ENCODE results near the gene PIKFYVE.
"Not testable (repeated sequence)": the region's sequence is repeated elsewhere in the genome, so short reads cannot be mapped to it uniquely, and the experiment has no call there.

Gene PIKFYVE

GRCh38 chr2:208306291-208306690, 40.2 kb downstream of the PIKFYVE start:
- no peak for DNase-seq

DNA sequence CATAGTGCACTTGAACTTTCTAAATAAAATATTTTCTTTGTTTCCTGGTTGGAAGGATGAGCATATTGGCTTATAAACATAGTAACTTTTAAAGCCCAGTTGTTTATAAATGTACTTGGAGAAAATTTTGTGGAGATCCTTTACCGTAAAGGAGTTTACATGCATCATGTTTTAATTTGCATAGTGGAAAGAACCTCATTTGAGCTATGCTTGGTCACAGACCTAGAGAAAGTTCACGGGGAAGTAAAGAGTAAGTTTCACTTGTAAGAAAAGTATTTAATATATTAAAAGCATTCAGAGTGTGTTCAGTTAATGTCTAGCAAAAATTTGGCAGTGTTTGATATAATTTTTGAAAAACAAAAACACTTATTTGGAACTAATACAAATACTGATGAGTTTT, 45.3 kb downstream of the PIKFYVE start:
- no peak for DNase-seq

DNA sequence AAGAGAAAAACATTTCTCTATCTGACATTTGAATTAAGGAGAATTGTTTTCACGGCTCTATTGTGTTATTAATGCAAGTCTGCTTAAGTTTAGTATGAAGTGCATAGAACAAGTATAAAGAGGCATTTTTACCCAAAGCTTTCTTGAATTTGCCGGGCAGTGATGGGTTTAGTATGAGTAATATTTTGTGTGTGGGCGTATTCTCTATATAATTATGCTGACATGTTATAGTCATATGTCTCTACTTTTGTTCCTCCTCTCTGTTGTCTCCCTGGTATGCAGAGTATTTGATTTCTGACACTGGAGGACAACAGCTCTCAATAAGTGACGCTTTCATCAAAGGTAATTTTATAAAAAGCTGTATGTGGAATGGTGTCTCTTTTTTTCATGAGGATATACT, 45.9 kb downstream of the PIKFYVE start:
- DNase-seq = no peak

DNA sequence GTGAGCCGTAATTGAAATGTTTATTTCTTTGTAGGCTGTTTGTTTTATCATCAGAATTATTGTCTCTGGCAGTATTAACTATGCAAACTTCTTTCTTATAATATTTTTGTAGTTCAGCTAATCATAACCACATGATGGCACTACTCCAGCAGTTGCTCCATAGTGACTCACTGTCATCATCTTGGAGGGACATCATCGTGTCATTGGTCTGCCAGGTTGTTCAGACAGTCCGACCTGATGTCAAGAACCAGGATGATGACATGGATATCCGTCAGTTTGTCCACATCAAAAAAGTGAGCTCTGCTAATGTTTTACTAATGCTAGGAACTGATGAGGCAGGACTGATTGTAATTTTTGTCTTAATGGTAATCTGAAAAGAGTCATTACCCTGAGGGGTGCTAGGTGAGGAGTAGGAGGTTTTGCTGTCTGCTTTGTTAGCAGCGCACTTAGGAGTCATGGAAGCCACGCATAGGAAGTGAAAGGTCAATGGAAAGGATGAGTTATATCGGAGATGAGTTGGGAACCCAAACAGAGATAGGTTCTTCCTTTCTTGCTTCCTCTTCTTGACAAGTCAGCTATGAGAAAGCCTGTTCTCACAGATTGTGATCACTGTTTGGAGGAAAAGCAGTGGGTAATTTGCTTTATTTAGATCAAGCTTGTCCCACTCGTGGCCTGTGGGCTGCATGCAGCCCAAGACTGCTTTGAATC, 49.2 kb downstream of the PIKFYVE start:
- no peak for DNase-seq

DNA sequence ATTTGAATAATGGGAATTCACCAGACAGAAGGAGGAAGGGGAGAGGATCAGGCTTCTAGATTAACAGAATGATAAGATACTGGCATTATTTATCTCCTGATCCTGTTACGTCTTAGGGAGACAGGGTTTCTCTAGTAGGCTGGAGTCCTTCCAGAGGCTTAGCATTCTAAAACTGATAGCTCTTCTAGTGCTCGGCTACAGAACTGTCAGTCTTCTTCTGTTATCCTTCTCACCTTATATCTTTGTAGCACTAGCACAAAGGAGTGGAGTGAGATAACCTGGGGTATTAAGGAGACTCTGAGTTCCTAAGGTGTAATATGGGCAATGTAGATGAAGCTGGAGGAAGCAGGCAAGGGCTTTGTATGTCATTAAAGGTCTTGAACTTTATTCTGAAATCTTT, 52.1 kb downstream of the PIKFYVE start:
- DNase-seq = no peak

DNA sequence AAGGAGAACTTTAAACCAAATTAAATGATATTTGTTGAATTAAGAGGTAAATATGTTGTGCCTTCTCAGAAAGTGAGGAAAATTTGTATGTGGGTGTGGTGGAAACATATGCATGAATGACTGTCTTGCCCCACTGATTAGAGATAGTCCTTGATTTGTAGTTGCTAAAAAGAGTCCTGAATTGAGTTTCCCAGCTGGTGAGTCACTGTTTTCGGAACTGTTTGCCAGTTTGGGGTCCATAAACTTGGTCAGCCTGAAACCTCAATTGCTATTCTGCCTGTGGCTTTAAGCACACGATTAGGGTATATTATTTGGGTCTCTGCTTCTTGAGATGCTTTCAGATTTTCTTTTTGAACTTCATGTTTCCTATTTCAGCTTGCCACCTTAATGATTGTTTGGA, 53.3 kb downstream of the PIKFYVE start:
- DNase-seq = no peak

DNA sequence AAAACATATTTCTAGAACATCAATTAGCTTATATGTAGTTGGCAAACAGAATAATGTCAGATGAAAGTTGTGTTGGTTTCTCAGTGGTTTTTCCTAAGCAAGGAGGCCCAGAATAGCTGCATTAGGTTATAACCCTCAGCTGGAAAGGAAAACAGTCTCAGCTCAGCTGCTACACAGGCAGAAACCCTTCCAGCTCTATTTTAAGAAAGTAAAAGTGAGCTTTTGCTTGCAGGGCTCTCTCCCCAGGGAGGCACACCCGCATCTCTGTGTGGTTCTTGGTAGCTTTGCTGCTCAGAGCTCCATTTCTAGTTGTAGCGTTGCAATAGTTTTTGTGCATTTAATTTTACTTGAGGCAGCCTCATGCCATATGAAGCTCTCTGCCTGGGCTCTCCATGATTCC, 54.6 kb downstream of the PIKFYVE start:
- no peak for DNase-seq

- DNase-seq = no peak
These were observed 60.0 kb downstream of the PIKFYVE start for GRCh38 chr2:208326016-208326415.

DNA sequence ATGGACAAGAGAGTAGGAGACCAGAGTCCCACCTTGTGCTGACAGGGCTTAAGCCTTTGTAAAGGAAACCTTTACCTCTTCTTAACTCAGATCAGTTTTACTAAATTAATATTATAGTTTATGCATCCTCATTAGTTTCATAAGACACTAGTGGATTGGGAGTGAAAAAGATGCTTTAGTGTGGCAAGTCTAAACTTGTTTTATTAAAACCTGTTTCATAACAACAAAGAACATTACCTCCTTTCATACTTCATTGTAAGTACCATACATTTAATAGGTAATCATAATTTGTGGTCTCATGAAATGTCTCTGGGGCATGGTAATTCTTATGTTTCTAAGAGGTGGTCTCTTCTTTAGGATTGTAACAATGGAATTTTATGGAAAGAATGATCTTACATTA, 63.4 kb downstream of the PIKFYVE start:
- no peak for DNase-seq

DNA sequence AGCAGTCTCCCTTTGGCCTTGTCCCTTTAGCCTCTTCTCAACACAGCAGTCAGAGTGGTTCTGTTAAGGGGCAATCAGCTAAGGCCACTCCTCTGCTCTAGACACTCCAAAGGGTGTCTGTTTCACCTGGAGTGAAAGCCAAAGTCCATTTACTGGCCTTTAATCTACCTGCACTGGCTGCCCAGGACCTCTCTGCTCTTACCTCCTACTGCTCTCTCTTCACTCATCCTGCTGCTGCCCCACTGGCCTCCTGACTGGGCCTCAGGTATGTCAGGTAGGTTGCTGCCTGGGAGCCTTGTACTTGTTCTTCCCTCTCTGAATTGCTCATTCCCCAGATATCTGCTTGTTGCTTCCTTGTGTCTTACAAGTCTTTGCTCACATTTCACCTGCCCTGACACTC, 68.2 kb downstream of the PIKFYVE start:
- DNase-seq = no peak

DNA sequence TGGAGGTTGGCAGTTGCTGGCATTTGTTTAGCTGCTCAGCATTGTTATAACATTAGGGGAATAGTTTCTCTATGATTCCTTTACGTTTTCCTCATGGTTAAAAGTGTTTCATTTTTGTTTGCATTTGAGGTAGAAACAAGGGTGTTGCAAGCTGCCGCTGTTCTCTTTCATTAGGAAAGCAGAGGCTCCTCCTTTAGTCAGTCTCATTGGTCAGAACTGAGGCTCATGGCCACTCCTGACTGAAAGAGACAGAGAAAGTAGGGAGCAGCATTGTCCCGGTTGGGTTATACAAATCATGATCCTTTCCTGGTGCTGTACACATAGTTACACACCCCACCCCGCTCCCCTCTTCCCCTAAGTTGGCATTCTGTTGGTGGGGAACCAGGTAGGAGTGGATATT, 80.7 kb downstream of the PIKFYVE start:
- no peak for DNase-seq

DNA sequence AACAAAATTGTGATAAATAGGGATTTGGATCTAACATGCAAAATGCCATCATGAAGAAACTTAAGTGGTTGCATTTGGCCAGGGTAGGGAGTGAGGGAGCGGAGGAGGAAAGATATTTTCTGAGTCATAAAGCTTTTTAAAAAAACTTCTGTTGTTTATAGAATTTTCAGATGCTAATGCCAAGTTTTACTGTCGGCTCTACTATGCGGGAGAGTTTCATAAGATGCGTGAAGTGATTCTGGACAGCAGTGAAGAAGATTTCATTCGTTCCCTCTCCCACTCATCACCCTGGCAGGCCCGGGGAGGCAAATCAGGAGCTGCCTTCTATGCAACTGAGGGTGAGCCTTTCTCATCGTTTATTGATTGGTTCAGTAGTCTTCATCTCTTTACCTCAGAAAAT, 84.6 kb downstream of the PIKFYVE start:
- DNase-seq = no peak

GRCh38 chr2:208352644-208353567, 86.9 kb downstream of the PIKFYVE start:
- no peak for DNase-seq

DNA sequence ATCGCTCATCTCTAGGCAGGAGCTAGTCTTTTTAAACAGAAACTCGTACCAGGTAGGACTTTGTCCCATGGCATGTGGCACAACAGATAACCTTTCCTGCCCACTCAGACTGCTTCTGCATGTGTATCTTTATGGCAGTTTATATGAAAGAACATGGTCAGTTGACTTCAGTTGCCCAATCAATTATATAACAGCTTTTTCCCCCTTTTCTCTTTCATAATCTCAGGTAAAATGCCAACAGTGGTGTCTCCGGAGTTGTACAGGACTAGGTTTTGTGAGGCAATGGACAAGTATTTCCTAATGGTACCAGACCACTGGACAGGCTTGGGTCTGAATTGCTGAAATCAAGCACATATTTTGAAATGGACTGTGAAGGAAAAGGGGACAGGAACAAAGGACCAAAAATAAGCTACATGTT, 88.9 kb downstream of the PIKFYVE start:
- no peak for DNase-seq

DNA sequence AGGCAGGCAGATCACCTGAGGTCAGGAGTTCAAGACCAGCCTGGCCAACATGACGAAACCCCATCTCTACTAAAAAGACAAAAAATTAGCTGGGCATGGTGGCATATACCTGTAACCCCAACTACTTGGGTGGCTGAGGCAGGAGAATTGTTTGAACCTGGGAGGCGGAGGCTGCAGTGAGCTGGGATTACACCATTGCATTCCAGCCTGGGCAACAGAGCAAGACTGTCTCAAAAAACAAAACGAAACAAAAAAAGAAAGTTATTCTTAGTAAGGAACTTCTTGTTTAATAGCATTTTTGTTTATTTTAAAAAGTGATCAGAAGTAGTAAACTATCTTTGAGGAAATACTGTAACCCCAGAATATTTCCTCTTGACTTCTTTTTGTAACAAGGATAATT, 90.4 kb downstream of the PIKFYVE start:
- not testable (repeated sequence) for DNase-seq

DNA sequence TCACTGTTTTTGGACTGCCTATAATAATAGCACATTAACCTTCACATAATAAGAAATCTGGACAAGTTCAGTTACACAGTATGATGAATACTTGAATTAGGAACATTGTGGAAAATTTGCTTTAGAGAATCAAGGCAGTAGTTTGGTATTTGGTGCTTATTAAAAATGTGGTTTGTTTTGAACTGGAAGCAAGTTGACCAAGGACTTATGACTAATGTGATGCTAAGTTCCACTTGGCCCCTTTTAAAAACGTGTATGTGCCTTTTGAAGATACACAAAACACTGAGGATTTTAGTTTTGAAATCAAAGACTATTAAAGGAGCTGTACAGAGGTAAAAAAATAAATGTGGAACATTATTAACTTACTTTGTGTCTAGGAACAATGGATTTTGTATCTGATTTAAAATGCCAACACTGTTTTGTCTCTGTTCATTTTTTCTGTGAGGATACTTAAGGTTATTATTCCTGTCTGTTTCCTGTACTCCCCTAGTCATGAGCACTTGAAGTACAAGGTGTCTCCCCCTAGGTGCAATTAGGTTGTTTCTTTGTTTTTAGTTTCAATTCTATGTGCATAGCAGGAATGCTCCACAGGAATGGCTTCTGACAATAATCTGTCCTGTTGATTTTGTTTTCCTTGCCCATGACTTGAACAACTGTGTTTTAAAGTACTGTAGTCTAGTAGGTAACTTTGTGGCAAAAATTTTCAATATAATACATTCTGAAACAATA, 91.0 kb downstream of the PIKFYVE start:
- DNase-seq = no peak

DNA sequence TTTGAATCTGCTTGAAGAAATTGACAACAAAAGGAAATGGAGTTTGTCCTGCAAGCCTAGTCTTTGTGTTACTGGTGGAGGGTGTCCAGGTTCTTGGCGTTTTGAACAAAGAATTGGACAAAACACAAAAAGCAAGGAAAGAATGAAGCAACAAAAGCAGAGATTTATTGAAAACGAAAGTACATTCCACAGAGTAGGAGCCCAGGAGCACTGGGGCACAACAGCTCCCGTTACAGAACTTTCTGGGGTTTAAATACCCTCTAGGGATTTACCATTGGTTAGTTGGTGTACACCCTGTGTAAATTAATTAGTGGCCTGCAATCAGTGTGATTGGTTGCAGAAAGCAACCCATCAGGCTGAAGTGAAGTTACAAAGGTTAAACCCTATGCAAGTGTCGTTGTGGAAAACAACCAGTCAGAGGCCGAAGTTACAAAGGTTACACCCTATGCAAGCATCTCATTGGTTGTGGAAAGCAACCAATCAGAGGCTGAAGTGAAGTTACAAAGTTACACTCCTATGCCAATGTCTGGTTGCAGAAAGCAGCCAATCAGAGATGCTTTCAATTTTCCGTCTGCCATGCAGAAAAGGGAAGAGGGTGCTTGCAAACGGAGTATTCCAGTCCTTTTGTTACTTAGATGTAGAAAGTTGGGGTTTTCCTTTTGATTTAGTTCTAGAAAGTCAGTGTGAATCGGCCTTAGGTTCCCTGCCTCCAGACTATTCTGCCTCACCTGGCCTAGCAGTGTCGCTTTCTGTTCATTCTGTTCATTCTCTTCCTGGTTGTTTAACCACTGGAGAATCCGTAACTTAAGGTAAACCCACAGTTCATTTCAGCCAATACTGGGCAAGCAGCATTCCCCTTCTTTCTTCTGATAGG, 92.9 kb downstream of the PIKFYVE start:
- no peak for DNase-seq

DNA sequence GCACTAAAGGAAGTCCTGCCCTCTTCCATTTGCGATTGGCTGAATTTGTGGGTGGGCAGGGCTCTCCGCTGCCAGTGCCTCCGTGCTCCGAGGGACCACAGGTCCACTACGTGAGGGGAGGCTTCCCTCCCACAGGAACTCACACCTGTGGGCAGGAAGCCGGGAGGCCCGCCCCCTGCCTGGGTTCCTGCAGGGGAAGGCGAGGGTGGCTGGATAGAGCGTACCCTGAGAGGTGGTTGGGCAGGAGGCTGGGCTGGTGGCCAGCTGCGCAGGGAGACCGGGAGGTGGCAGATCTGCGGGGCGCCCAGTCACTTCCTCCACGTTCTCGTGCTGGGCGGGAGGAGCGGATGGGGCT, 93.6 kb downstream of the PIKFYVE start:
- DNase-seq = no peak

DNA sequence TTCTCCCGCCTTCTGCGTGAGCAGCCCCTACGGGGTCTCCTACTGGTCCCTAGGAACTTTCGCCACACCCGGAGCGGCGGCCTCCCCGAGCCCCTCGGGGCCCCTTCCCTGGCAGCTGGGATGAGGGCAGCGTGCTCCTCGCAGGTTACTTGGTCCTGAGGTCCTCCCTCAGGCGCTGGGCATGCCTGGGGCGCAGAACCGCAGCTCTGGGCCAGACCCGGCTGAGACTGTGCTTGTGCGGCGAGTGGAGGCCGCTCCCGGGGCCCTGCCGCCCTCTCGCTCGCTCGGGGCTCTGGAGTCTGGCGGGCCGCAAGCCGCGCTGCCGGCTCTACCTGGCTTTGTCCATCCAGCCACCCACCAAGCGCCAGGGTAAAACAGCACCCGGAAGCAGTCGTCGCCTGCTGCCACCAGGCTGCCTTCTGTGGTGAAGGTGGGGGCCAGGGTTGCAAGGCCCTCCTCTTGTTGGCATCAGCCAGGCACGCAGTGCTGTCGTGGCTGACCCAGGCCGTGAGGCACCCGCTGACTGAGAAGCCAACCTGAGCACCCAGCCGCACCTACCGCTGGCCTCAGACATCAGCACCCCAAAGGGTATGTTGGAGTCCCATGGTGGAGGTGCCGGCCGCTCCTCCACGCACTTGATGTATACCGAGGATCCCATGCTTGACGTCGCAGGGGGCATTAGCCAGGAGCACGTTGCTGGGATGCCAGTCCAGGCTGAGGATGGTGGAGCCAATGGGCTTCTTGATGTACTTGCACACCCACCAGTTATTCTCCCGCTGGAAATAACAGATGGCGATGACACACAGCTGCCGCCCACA, 94.4 kb downstream of the PIKFYVE start:
- no peak for DNase-seq

- DNase-seq = no peak
These were observed 95.0 kb downstream of the PIKFYVE start for GRCh38 chr2:208361077-208361441.

- no peak for DNase-seq
These were observed 97.4 kb downstream of the PIKFYVE start for GRCh38 chr2:208363485-208363884.
